K562 (cell line): Measurements from ENCODE around the gene RPS2. TPM values are rescaled to one million over a fixed set of nuclear protein-coding genes. Genes with fewer than 3 reads are reported as not detected.
A peak's percentile ranks its signal among the peaks of the same experiment; 100 is the strongest.

Experiments
- CHD7 ChIP-seq: fragments of 200-600 bp; sonication (generic); IDR thresholded peaks from one replicate; pipeline ENCODE4 v1.6.1; 2012; ENCODE audit warnings: mild to moderate bottlenecking, low read depth, low read length, inconsistent platforms
- CTCF ChIP-seq, 3 experiments: IDR thresholded peaks in 2 of 3; conservative IDR thresholded peaks in 1 of 3; 2 replicates each; pipeline ENCODE4 v1.5.1; 2011 to 2012; ENCODE audit warnings: low read length in 3 of 3, mild to moderate bottlenecking in 3 of 3, control low read depth in 2 of 3, improper control_type of control experiment in 1 of 3, inconsistent platforms in 1 of 3, low read depth in 1 of 3, mixed read lengths in 1 of 3, moderate library complexity in 1 of 3; ENCODE audit not compliant: insufficient read depth in 2 of 3
- EZH2 ChIP-seq: IDR thresholded peaks from 2 replicates; pipeline ENCODE4 v1.6.1; 2012; ENCODE audit warnings: low read depth, mild to moderate bottlenecking, inconsistent platforms, low read length, borderline replicate concordance
- NEUROD1 ChIP-seq: fragments of 150-350 bp; IDR thresholded peaks from 2 replicates; pipeline ENCODE4 v1.6.1; 2014; ENCODE audit warnings: borderline replicate concordance, low read length, low read depth; ENCODE audit not compliant: partially characterized antibody
- TFAP4 ChIP-seq: sonication (generic); formaldehyde crosslinking; IDR thresholded peaks from 2 replicates; pipeline ENCODE4 v1.8.0; 2022; ENCODE audit warnings: missing genetic modification reagents, mild to moderate bottlenecking, moderate library complexity, borderline replicate concordance
- ZFP36 ChIP-seq: fragments of 150-350 bp; IDR thresholded peaks from 2 replicates; pipeline ENCODE4 v1.6.1; 2018; ENCODE audit warnings: low read length, low read depth; ENCODE audit not compliant: partially characterized antibody
- ZNF280B ChIP-seq: fragments of 250-450 bp; sonication (Bioruptor Pico); IDR thresholded peaks from 2 replicates; pipeline ENCODE4 v1.5.1; 2021; ENCODE audit warnings: mild to moderate bottlenecking
- ZNF316 ChIP-seq: fragments of 450-650 bp; IDR thresholded peaks from 2 replicates; pipeline ENCODE4 v1.6.1; 2016
- polyA plus RNA-seq, 8 experiments: library from polyadenylated mRNA; depleted of rRNA in 4 of 8; stranded (reverse) in 5 of 8; unstranded in 3 of 8; fragments of >200 nt; fragmentation: Nextera tagmentation in 2 of 8; fragmentation: Illumina TruSeq in 1 of 8; extraction: Ambion mirVana in 2 of 8; extraction: Trizol in 1 of 8; gene quantifications; 2 replicates each; pipeline versions ENCODE4 v1.2.1 to v1.2.3, GENCODE V29; 2011 to 2014; ENCODE audit warnings: inconsistent platforms in 1 of 8, missing spikeins in 1 of 8
- total RNA-seq, 7 experiments: library from RNA; depleted of rRNA in 6 of 7; stranded (reverse); fragments of >200 nt in 6 of 7; fragmentation: Illumina TruSeq in 2 of 7; extraction: Trizol in 2 of 7; gene quantifications; 2 replicates each; pipeline versions ENCODE4 v1.2.1 to v1.2.3, GENCODE V29; 2011 to 2021; ENCODE audit warnings: low replicate concordance in 1 of 7

The RPS2 gene
- total and polyA plus RNA-seq, 9 of the 15 experiments (the other 6 are each of a cell fraction or from before 2014, with no cell fraction given), result 834 to 4,794 (median 3,793) TPM

- TF ChIP-seq CTCF (IDR thresholded peaks at IDR 0.05 in 2 of 3, conservative IDR thresholded peaks at IDR 0.05 in 1 of 3; ENCODE audit: insufficient read depth in 2 of 3, low read depth in 1 of 3, low read length in 3 of 3) (peak; percentile 96 to 99 (median 99)), CHD7 (no peak), NEUROD1 (peak; percentile 69), ZFP36 (no peak), ZNF316 (no peak), ZNF280B (no peak), EZH2 (no peak), TFAP4 (CRISPR knock-in tag) (peak; percentile 98)
These were observed 39.4 kb upstream of the RPS2 start (continued) for GRCh38 chr16:2003827-2004641.
